Measurements from ENCODE around the gene MCMBP. TPM values are rescaled to one million over a fixed set of nuclear protein-coding genes. Genes with fewer than 3 reads are reported as not detected.

Gene MCMBP
- total RNA-seq, 2 experiments from 2014 or later: 14.5 to 14.6 TPM

- POLR2A ChIA-PET: no interaction called here
- CTCF ChIA-PET: interaction anchor here (1.7 kb wide), 1 partner anchor 9 kb away, joined by 4 read pairs; no protein-coding TSS in a partner anchor
- H3K4me3 Mint-ChIP-seq: no peak overlapping the region
- H3K9me3 ChIP-seq (ENCODE audit: control insufficient read depth in 1 of 2, insufficient read depth in 1 of 2, low read length in 2 of 2): no peaks in the 10 kb centered on the region
- no peaks in the 10 kb centered on the region for H3K9me3 Mint-ChIP-seq
- no peak overlapping the region for H3K27ac Mint-ChIP-seq
- no peak overlapping the region for H3K4me3 ChIP-seq (ENCODE audit: low read length)
- no peaks in the 10 kb centered on the region for H3K36me3 ChIP-seq (ENCODE audit: insufficient read depth, low read length)
- peaks cover 48% of the 10 kb centered on the region for H3K36me3 Mint-ChIP-seq (ENCODE audit: low read depth)
- no peaks in the 10 kb centered on the region for H3K4me1 ChIP-seq (ENCODE audit: insufficient read depth, low read length)
- ATAC-seq (ENCODE audit: poor library complexity): no peak
- intact Hi-C loops (cut with DNase I, micrococcal nuclease): no loop called here
- H3K4me1 Mint-ChIP-seq (ENCODE audit: low read depth): no peaks in the 10 kb centered on the region
- no peaks in the 10 kb centered on the region for H3K27me3 ChIP-seq (ENCODE audit: control insufficient read depth in 1 of 2, insufficient read depth in 2 of 2, low read length in 2 of 2)
- DNase-seq: no peak
- TF ChIP-seq CTCF (IDR thresholded peaks at IDR 0.05): no peak
- no peak overlapping the region for H3K27ac ChIP-seq (ENCODE audit: low read depth in 1 of 2, low read length in 2 of 2)
- no peaks in the 10 kb centered on the region for H3K27me3 Mint-ChIP-seq
These were observed 60.0 kb downstream of the MCMBP start for GRCh38 chr10:119812684-119813083.

GRCh38 chr10:119811122-119811521 is 61.5 kb downstream of the MCMBP start:
- Histone ChIP-seq H3K36me3 (ENCODE audit: insufficient read depth, low read length) (no peaks in the 10 kb centered on the region), H3K9me3 (ENCODE audit: control insufficient read depth in 1 of 2, insufficient read depth in 1 of 2, low read length in 2 of 2) (no peaks in the 10 kb centered on the region), H3K27me3 (ENCODE audit: control insufficient read depth in 1 of 2, insufficient read depth in 2 of 2, low read length in 2 of 2) (no peaks in the 10 kb centered on the region), H3K4me1 (ENCODE audit: insufficient read depth, low read length) (no peaks in the 10 kb centered on the region), H3K4me3 (ENCODE audit: low read length) (no peak overlapping the region), H3K27ac (ENCODE audit: low read depth in 1 of 2, low read length in 2 of 2) (no peak overlapping the region)
- ATAC-seq (ENCODE audit: poor library complexity): no peak
- ChIA-PET CTCF (no interaction called here), POLR2A (interaction anchor here (0.7 to 1.2 kb wide), 2 partner anchors 8 to 146 kb away, joined by 3 to 4 read pairs; no protein-coding TSS in a partner anchor)
- Mint-ChIP-seq H3K4me1 (ENCODE audit: low read depth) (no peaks in the 10 kb centered on the region), H3K27me3 (no peaks in the 10 kb centered on the region), H3K4me3 (no peak overlapping the region), H3K36me3 (ENCODE audit: low read depth) (peaks cover 46% of the 10 kb centered on the region), H3K9me3 (no peaks in the 10 kb centered on the region), H3K27ac (no peak overlapping the region)
- no peak for DNase-seq
- no peak for TF ChIP-seq CTCF (IDR thresholded peaks at IDR 0.05)
- intact Hi-C loops (cut with DNase I, micrococcal nuclease): no loop called here

- POLR2A ChIA-PET: no interaction called here
- ATAC-seq (ENCODE audit: poor library complexity) (peak; percentile 24), DNase-seq (peak in 3 of 14 experiments; percentile 9 to 23 (median 21))
- H3K4me3 ChIP-seq (ENCODE audit: low read length): no peak overlapping the region
- H3K27me3 ChIP-seq (ENCODE audit: control insufficient read depth in 1 of 2, insufficient read depth in 2 of 2, low read length in 2 of 2): no peaks in the 10 kb centered on the region
- H3K36me3 Mint-ChIP-seq (ENCODE audit: low read depth): peaks cover 49% of the 10 kb centered on the region
- H3K4me1 Mint-ChIP-seq (ENCODE audit: low read depth): no peaks in the 10 kb centered on the region
- H3K27me3 Mint-ChIP-seq: no peaks in the 10 kb centered on the region
- no peak overlapping the region for H3K27ac Mint-ChIP-seq
- intact Hi-C loops (cut with DNase I, micrococcal nuclease): no loop called here
- no peaks in the 10 kb centered on the region for H3K9me3 ChIP-seq (ENCODE audit: control insufficient read depth in 1 of 2, insufficient read depth in 1 of 2, low read length in 2 of 2)
- no peaks in the 10 kb centered on the region for H3K4me1 ChIP-seq (ENCODE audit: insufficient read depth, low read length)
- no peaks in the 10 kb centered on the region for H3K9me3 Mint-ChIP-seq
- H3K4me3 Mint-ChIP-seq: no peak overlapping the region
- no peak for TF ChIP-seq CTCF (IDR thresholded peaks at IDR 0.05)
- no peak overlapping the region for H3K27ac ChIP-seq (ENCODE audit: low read depth in 1 of 2, low read length in 2 of 2)
- CTCF ChIA-PET: no interaction called here
- H3K36me3 ChIP-seq (ENCODE audit: insufficient read depth, low read length): no peaks in the 10 kb centered on the region
These were observed 64.5 kb downstream of the MCMBP start for GRCh38 chr10:119807960-119808697.

All from CD4-positive, alpha-beta T cell (primary cell).